Neural progenitor cell (in vitro differentiated cells): ENCODE data around the gene RCAN3.

Source experiments
- EZH2 ChIP-seq: fragments of 200-600 bp; sonication (generic); IDR thresholded peaks from 2 replicates; pipeline ENCODE4 v1.6.1; 2017; ENCODE audit warnings: antibody characterized with exemption, mild to moderate bottlenecking, moderate library complexity
- EZH2phosphoT487 ChIP-seq: fragments of 200-600 bp; sonication (generic); IDR thresholded peaks from 2 replicates; pipeline ENCODE4 v1.6.1; 2017; ENCODE audit warnings: antibody characterized with exemption
- TF ChIP-seq, protein P1 (sequence below): fragments of 200-600 bp; sonication (generic); IDR thresholded peaks from 2 replicates; pipeline ENCODE4 v1.5.1; 2017; ENCODE audit warnings: antibody characterized with exemption, mild to moderate bottlenecking

DNA sequence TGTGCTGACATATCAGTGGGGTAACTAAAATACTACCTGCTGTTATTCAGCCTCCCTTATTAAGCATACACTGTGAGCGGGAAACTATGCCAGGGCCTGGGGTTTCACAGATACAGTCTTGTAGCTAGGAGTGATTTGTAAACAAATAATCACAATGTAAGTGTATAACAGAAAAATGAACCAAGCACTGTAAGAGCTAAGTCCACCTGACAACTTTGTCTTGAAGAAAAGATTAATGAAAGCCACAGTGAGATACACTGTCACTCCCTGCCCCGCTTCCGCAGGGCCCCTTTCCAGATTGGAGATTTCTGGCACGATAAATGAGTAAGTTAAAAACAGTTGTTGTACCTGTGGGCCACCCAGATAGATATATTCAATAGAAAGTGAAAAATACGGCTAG is 4.8 kb downstream of the RCAN3 start:
- TF ChIP-seq, protein P1, sequence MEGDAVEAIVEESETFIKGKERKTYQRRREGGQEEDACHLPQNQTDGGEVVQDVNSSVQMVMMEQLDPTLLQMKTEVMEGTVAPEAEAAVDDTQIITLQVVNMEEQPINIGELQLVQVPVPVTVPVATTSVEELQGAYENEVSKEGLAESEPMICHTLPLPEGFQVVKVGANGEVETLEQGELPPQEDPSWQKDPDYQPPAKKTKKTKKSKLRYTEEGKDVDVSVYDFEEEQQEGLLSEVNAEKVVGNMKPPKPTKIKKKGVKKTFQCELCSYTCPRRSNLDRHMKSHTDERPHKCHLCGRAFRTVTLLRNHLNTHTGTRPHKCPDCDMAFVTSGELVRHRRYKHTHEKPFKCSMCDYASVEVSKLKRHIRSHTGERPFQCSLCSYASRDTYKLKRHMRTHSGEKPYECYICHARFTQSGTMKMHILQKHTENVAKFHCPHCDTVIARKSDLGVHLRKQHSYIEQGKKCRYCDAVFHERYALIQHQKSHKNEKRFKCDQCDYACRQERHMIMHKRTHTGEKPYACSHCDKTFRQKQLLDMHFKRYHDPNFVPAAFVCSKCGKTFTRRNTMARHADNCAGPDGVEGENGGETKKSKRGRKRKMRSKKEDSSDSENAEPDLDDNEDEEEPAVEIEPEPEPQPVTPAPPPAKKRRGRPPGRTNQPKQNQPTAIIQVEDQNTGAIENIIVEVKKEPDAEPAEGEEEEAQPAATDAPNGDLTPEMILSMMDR, result no peak
- TF ChIP-seq EZH2phosphoT487, result no peak
- TF ChIP-seq EZH2, result no peak
